ENCODE results near the gene ABCC4.

The ABCC4 gene

GRCh38 chr13:95030821-95031343 is 270.4 kb downstream of the ABCC4 start:
- DNase-seq, result no peak

GRCh38 chr13:95027638-95028037 is 273.6 kb downstream of the ABCC4 start:
- no peak for DNase-seq

DNA sequence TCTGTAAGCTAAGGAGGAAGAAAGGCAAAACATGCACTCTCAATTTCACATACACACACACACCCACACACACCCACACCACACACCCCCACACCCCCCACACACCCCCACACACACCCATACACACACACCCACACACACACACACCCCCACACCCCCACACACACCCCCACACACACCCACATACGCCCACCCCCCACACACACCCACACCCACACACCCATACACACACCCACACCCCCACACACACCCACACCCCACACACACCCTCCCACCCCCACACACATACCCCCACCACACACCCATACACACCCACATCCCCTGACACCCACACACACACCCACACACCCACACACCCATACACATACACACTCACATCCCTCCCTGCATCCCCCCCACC is 276.1 kb downstream of the ABCC4 start:
- no peak for DNase-seq

- DNase-seq, result no peak
Observed at GRCh38 chr13:95023405-95023804, 277.8 kb downstream of the ABCC4 start.

DNA sequence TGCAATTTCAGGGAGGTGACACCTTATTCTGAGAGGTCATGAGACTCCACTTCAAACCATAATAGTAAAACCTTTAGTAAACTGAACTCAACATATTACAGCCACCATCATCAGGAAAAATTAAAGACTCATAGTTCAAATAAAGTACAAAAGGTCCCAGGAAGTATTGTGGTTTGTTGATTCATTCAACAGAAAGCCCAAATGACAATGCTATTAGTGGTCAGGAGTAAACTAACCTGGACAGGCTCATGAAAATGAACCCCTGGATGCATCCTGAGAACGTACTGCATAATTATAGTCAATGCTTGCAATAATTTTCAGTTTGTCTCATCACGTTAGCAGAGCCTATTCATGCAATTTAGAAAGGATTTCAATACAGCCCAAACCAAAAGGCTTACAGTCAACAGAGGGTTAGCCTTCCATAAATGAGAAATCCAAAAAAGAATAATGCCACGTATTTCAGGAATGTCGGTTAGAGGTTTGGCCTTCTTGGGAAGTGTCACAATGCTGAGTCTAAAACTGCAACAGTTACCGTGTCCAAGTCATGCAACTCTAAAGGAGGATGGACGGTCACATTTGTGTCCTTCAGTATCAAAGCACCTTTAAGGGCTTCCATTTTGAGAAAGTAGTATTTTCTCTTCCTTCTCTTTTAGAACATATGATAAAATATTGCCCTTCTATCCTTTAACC is 280.8 kb downstream of the ABCC4 start:
- DNase-seq, result no peak

- no peak for DNase-seq
Observed at GRCh38 chr13:95019886-95020285, 281.4 kb downstream of the ABCC4 start.

DNA sequence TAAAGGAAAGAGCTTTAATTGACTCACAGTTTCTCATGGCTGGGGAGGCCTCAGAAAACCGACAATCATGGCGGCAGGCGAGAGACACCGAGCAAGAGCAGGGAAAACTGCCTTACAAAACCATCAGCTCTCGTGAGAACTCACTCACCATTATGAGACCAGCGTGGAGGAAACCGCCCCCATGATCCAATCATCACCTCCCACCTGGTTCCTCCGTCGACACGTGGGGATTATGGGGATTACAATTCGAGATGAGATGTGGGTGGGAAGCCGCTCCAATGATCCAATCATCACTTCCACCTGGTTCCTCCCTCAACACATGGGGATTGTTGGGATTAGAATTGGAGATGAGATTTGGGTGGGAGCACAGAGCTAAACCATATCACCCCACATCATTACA is 293.9 kb downstream of the ABCC4 start:
- DNase-seq, result no peak

DNA sequence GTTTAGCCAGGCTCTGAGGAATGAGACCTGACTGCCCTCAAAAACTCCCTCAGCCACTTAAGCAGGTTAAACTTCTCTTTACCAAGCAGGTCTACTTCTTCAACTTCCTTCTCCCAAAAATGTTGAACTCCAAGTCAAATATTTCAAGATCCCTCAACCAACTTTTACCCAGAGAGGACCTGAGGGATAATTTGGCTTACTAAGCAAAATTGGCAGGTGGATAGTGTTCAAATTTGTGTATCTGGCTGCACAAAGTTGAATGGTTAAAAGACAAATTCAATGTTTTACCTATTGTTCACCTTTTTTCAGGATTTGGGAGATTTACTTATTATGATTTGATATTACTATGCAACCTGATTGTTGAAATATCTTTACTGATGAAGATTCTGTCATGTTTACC is 296.0 kb downstream of the ABCC4 start:
- DNase-seq, result no peak

DNA sequence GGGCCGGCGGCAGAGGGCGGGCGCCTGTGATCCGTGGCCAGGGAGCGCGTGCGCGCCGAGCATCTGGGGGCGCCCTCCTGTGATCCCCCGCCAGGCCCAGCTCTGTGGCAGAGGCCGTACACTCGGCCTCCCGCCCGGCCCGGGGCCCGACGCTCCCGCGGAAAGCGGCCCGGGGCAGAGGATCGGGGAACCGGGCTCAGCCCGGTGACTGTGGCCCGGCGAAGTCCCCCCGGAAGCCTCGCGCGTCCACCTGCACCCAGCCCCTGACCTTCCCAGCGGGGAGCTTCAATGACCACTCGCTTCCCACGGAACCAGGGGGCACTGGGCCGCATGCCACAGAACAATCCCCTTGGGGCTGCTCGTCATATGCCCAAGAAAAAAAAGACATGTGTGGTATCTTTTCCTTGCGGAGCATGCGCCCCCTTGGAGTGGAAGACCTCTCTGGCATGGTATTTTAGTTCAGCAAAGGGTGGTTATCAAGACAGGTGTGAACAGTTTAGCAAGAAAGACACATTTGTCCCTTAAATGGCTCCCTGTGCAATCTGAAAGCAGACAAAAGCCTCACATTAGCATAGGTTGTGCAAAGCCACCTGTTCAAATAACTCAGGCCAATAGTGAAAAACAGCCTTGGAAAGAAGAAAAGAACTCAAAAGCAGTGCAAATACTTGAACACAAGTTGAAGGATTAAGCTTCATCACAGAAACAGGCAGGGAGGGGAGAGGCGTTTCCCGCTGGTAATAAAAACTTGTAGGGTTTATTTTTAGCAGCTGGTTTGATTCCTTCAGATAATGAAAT is 298.0 kb downstream of the ABCC4 start:
- no peak for DNase-seq

DNA sequence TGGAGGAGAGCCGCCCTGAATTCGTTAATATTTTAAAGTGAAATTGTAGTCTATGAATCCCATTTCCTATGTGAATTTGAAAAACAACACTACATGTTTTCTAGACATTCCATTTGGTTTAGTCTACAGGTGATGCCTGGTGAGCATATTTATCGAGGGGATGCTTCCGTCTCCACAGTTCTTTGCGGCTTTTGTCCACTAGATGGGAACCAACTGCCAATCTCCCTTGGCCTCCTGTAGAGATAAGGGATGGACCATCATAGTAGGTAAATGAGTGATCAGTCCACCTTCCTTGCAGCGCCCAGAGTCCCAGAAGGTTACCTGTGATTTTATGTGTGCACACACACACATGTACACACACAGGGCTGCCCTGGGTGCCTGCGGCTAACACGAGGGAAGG is 299.1 kb downstream of the ABCC4 start:
- DNase-seq, result no peak

DNA sequence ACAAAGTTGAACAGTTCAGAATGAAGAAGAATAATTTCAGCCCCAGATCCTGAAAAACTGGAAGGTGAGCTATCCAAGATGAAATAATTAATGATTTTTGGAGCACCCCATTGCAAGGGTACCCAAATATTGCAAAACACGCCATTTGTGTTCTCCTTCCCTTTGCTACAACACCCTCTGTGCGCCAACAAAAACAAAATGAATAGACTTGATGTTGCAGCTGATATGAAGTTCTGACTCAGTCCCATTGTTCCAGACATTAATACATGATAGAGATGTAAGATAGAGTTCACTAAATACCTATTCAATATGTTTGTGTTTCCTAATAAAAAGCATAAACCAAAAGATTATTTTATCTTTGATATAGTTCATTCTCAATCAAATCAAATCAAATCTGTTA is 301.4 kb downstream of the ABCC4 start:
- no peak for DNase-seq

DNA sequence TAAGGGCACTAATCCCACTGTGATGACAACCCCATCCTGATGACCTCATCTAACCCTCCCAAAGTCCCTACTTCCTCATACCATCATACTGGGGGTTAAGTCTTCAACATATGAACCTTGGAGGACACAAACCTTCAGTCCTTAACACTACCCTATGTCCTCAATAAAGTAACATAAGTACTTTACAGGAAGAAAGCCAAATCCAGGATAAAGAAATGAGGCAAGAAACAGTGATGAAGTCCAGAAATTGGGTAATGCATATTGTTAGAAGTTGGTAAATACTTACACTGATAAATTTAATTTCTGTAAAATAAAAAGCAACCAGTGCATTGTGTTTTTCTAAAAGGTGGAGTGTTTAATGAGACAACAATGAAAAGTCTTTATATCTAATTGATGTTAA is 304.1 kb downstream of the ABCC4 start:
- DNase-seq, result no peak

GRCh38 chr13:94996445-94996844 is 304.8 kb downstream of the ABCC4 start:
- no peak for DNase-seq

DNA sequence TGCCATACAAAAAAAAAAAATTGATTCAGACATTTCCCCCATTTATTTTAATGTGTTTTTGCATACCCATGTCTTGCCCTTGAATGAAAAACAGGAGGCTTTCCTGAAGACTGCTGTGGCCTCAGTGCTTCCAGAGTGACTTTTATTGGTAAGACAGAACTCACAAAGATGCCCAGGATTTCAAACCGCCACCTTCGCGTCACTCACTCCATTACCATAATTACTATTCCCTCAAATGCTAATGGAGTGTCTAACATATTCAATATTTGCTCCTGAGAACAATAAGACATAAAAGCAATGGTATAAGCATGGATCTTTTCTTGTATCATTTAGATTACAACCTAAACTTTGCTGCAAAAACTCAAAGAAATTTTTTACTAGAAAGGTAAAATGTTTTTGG is 306.7 kb downstream of the ABCC4 start:
- no peak for DNase-seq

GRCh38 chr13:94993616-94994015 is 307.6 kb downstream of the ABCC4 start:
- no peak for DNase-seq

DNA sequence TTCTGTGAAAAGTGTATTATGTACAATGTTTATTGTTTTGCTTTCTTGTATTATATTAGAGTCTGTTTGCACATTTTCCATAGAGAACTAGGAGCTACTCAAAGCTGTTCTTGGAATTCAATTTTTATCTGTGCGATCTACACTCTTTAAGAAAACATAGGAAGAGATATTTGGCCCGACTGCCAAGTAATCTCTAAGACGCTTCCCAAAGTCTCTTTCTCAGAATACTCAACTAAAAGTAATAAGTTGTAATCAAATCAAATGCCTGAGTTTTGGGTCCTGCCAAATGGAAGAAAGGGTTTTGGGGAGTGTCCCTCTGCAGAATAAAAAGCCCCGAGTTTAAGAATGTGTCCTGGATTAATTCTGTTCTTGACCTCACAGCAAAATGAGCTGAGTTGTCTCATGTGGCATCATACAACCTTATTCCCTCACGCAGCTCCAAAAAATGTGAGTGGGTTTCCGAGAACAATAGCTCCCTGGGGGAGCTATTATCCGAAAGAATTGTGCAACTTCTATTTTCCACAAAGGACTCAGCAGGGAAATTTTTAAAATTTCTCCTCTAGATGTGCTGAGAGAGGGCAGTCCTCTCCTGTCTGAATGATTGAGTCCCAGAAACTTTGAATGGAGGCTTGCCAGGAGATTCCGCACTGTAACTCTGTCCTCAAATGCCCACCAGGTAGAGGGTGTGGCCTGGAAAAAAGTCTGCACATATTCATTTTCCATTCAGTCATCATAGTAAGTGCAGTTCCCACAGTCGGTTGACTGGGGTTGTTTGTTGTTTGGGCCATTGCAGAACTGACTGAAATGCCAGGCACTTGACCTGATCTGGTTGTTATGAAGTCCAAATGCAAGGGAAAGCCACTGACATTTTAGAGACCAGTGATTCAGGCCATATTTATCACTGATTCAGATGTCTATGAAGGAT is 309.0 kb downstream of the ABCC4 start:
- no peak for DNase-seq

DNA sequence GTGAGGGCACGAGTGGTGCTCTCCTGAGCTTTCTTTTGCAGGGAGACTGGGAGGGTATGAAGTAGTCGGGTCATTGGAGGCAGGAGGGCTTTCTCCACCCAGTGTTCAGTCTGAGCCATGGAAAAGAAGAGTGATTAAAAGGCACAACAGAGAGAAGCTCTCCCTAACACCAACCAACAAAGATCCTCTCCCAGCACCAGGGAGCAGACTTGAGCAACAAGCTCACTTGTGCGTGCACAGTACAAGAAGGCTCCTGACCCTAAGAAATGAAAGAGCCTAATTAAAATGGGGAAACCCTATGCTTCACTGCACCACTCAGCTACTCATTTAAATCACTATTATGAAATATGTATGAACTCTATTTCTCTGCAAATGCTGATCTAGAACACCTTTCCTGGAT is 312.6 kb downstream of the ABCC4 start:
- no peak for DNase-seq

- DNase-seq, result no peak
Observed at GRCh38 chr13:94987869-94988268, 313.4 kb downstream of the ABCC4 start.

DNA sequence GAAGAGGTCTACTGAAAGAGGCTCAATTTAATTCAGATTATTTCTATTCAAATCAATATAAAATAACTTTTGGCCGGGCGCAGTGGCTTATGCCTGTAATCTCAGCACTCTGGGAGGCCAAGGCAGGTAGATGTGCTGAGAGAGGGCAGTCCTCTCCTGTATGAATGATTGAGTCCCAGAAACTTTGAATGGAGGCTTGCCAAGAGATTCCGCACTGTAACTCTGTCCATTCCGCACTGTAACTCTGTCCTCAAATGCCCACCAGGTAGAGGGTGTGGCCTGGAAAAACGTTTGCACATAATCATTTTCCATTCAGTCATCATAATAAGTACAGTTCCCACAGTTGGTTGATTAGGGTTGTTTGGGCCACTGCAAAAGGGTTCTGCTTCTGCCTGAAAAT is 314.2 kb downstream of the ABCC4 start:
- no peak for DNase-seq

GRCh38 chr13:94984958-94985357 is 316.3 kb downstream of the ABCC4 start:
- no peak for DNase-seq

GRCh38 chr13:94978516-94978915 is 322.7 kb downstream of the ABCC4 start:
- DNase-seq, result no peak

GRCh38 chr13:94974015-94974951 is 327.0 kb downstream of the ABCC4 start:
- no peak for DNase-seq

Measured in kidney glomerular epithelial cell (primary cell).